ENCODE measurements around the gene GALNTL6.

DNA sequence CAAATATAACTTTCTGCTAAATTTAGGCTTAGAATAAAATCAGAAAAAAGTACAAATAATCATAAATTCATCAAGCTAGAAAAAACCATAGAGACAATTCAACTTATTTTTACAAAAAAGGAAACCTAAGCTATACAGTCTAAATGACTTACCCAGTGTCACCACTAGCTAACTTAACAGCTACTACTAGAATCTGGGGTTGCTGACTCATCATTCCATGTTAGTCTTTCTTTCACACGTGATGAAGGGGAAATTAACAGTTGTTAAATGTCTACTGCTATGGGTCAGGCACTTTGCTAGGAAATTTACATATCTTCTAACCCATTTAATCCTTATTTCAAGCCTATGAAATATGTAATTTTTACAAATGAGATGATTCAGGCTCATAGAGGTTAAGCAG is 1006.1 kb downstream of the GALNTL6 start:
- TF ChIP-seq CTCF (optimal IDR thresholded peaks at IDR 0.05 in 1 of 3, IDR thresholded peaks at IDR 0.05 in 1 of 3, conservative IDR thresholded peaks at IDR 0.05 in 1 of 3; ENCODE audit: extremely low read depth in 1 of 3, insufficient read depth in 2 of 3, low read length in 3 of 3) (no peak), EZH2 (IDR thresholded peaks at IDR 0.05; ENCODE audit: low read length) (no peak)

Measured in keratinocyte (primary cell).